Osteocyte (in vitro differentiated cells): ENCODE data around the gene CRACR2A. TPM values are rescaled to one million over a fixed set of nuclear protein-coding genes. Genes with fewer than 3 reads are reported as not detected.

Source experiments
- DNase-seq: peaks from one replicate; pipeline ENCODE4 v3.0.0; 2021; ENCODE audit warnings: mixed read lengths; ENCODE audit not compliant: unreplicated experiment; ENCODE audit errors: extremely low spot score
- H3K27ac Mint-ChIP-seq: one replicate; pipeline ENCODE4 v1.8.0; 2021; ENCODE audit warnings: mild to moderate bottlenecking, mixed read lengths; ENCODE audit not compliant: unreplicated experiment
- H3K27me3 Mint-ChIP-seq: one replicate; pipeline ENCODE4 v1.8.0; 2021; ENCODE audit warnings: mixed read lengths; ENCODE audit not compliant: unreplicated experiment
- H3K36me3 Mint-ChIP-seq: one replicate; pipeline ENCODE4 v1.8.0; 2021; ENCODE audit warnings: mixed read lengths; ENCODE audit not compliant: unreplicated experiment
- H3K4me1 Mint-ChIP-seq: one replicate; pipeline ENCODE4 v1.8.0; 2021; ENCODE audit warnings: mixed read lengths; ENCODE audit not compliant: unreplicated experiment
- H3K4me3 Mint-ChIP-seq: one replicate; pipeline ENCODE4 v1.8.0; 2021; ENCODE audit warnings: mild to moderate bottlenecking, moderate library complexity, mixed read lengths; ENCODE audit not compliant: unreplicated experiment
- H3K9me3 Mint-ChIP-seq: one replicate; pipeline ENCODE4 v1.8.0; 2021; ENCODE audit warnings: mixed read lengths; ENCODE audit not compliant: unreplicated experiment
- CTCF ChIP-seq: fragments of 200-600 bp; sonication (generic); IDR thresholded peaks from 2 replicates; pipeline ENCODE4 v1.5.0; 2021; ENCODE audit warnings: antibody characterized with exemption, mild to moderate bottlenecking, moderate library complexity
- total RNA-seq: library from RNA; stranded (reverse); gene quantifications from 2 replicates; pipeline ENCODE4 v1.2.1, GENCODE V29; 2021

The CRACR2A gene
- total RNA-seq, 1 donor from 2014 or later = 0.13 TPM

DNA sequence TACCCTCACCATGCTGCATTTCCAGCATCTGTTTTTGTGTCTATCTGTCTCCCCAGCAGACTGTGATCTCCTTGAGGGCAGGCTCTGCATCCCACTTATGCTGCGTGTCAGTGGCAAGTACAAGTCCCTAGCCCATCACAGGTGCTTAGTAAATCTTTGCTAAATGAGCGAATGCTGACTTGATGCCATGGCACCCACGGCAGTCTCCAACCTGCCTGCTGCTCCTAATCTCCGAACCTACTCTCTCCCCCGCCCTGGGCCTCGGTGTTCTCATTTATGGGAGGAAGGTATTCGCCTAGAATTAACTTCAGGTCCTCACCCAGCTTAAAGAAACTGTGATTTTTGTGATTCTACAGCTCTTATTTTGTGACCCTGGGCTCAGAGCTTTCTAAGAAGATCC lies 152.0 kb downstream of the CRACR2A start:
- Mint-ChIP-seq H3K4me3 (no peak overlapping the region), H3K27me3 (peaks cover 12% of the 10 kb centered on the region), H3K36me3 (no peaks in the 10 kb centered on the region), H3K9me3 (no peaks in the 10 kb centered on the region), H3K27ac (no peak overlapping the region), H3K4me1 (no peaks in the 10 kb centered on the region)
- DNase-seq = no peak
- TF ChIP-seq CTCF = no peak

DNA sequence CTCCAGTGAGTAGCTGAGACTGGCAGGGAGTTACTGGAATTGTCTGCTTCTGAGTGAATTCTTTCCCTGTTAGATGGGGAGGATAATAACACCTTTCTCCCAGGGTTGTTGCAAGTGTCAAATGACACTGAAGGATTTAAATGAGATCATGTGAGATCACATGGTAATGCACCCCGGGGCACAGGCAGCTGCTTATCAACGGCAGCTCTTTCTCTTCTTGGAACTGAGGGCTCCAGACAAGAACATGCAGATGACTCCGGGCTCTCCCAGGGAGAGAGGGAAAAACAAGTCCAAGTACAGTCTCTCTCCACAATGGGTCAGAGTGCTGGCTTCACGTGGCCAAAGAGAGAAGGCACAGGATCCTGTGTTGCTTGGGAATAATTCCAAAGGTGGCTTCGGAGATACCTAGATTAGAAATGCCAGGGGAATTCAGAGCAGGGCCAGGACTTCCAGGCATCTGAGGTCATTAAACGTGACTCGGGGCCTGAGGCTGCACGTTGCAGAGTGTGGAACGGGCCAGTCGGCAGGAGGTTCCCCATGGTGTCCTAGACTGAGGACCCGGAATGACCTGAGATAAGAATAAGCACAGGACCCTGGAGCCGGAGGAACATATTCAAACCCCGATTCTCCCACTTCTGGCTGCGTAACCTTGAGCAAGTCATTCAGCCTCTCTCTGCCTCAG lies 152.7 kb downstream of the CRACR2A start:
- H3K27me3 Mint-ChIP-seq = peaks cover 5% of the 10 kb centered on the region
- no peaks in the 10 kb centered on the region for H3K36me3 Mint-ChIP-seq
- no peak overlapping the region for H3K4me3 Mint-ChIP-seq
- no peak for DNase-seq
- no peak overlapping the region for H3K27ac Mint-ChIP-seq
- TF ChIP-seq CTCF = no peak
- no peaks in the 10 kb centered on the region for H3K4me1 Mint-ChIP-seq
- H3K9me3 Mint-ChIP-seq = no peaks in the 10 kb centered on the region

DNA sequence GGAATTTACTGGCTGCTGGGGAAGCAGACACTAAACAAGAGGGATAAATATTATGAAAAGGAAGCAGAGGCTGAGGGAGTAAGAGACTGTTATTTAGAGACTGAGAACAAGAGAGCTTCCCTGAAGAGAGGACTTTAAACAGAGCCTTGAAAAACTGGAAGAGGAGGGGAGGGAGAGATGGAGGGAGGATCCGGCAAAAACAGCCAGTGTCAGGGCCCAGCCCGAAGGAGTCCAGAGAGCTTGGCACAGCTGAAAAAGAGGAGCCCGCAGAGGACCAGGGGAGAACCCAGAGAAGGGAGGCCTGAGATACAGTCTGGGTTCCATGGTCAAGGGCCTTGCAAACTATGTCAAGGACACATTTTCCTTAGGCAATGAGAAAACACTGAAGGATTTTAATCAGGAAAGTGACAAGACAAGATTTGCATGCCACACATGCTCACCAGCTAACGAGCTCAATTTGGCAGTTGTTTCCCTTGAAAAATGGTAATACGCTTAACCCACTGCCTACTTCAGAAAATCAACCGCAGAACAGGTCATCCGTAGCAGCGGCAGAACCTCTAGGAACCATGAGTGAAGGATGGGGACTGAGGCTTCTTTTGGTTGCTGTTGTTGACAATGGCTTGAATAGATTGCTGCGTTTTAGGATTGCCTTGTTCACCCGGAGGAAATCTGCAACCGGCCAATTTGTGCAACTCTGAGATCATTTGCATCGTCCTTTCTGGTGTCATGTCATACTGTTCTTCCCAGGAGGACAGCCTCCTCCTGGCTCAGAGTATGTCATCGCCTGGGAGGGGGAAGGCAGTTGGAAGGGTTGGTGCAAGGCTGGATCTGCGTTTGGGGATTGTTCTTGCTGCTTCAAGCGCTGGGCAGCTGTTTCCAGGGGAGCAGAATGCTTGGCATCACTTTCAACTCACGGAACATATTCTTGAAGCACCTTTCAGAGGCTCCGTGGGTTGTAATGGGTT lies 153.7 kb downstream of the CRACR2A start:
- no peak overlapping the region for H3K27ac Mint-ChIP-seq
- no peaks in the 10 kb centered on the region for H3K36me3 Mint-ChIP-seq
- no peaks in the 10 kb centered on the region for H3K4me1 Mint-ChIP-seq
- TF ChIP-seq CTCF = no peak
- no peaks in the 10 kb centered on the region for H3K9me3 Mint-ChIP-seq
- no peak overlapping the region for H3K4me3 Mint-ChIP-seq
- no peak for DNase-seq
- H3K27me3 Mint-ChIP-seq = peaks cover 3% of the 10 kb centered on the region

- Mint-ChIP-seq H3K36me3 (no peaks in the 10 kb centered on the region), H3K4me1 (no peaks in the 10 kb centered on the region), H3K9me3 (no peaks in the 10 kb centered on the region), H3K27ac (no peak overlapping the region), H3K4me3 (no peak overlapping the region), H3K27me3 (no peaks in the 10 kb centered on the region)
- TF ChIP-seq CTCF = no peak
- no peak for DNase-seq
These were observed 155.2 kb downstream of the CRACR2A start for GRCh38 chr12:3597526-3598210.
